Measurements from ENCODE around the gene ZNRF1. TPM values are rescaled to one million over a fixed set of nuclear protein-coding genes. Genes with fewer than 3 reads are reported as not detected.
A peak's percentile ranks its signal among the peaks of the same experiment; 100 is the strongest.

Gene ZNRF1
- total and polyA plus RNA-seq, 7 donors = 10.6 to 33.0 (median 16.9) TPM

- 95 to 96% methylated on average over 5 of the region's 5 CpGs for WGBS, 2 donors
- H3K4me3 ChIP-seq = no peak overlapping the region
- H3K4me1 ChIP-seq = peaks cover 0 to 85% (median 79%) of the 10 kb centered on the region in 4 donors
- intact Hi-C loops (cut with DNase I) = no loop called here
- H3K27me3 ChIP-seq = no peaks in the 10 kb centered on the region
- no peaks in the 10 kb centered on the region for H3K36me3 ChIP-seq
- H3K9me3 ChIP-seq = no peaks in the 10 kb centered on the region
- peak overlapping the region in 3 of 4 donors; percentile 19 to 41 (median 27) for H3K27ac ChIP-seq
- TF ChIP-seq POLR2AphosphoS5 (IDR thresholded peaks at IDR 0.05) (no peak), POLR2A (IDR thresholded peaks at IDR 0.05) (no peak)
- DNase-seq = no peak
These were observed 85.0 kb downstream of the ZNRF1 start for GRCh38 chr16:75083813-75084212.

GRCh38 chr16:75085556-75085955 is 86.7 kb downstream of the ZNRF1 start:
- intact Hi-C loops (cut with DNase I) = no loop called here
- TF ChIP-seq, protein P1, sequence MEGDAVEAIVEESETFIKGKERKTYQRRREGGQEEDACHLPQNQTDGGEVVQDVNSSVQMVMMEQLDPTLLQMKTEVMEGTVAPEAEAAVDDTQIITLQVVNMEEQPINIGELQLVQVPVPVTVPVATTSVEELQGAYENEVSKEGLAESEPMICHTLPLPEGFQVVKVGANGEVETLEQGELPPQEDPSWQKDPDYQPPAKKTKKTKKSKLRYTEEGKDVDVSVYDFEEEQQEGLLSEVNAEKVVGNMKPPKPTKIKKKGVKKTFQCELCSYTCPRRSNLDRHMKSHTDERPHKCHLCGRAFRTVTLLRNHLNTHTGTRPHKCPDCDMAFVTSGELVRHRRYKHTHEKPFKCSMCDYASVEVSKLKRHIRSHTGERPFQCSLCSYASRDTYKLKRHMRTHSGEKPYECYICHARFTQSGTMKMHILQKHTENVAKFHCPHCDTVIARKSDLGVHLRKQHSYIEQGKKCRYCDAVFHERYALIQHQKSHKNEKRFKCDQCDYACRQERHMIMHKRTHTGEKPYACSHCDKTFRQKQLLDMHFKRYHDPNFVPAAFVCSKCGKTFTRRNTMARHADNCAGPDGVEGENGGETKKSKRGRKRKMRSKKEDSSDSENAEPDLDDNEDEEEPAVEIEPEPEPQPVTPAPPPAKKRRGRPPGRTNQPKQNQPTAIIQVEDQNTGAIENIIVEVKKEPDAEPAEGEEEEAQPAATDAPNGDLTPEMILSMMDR (IDR thresholded peaks at IDR 0.05) = no peak
- peak in 2 of 4 donors; percentile 19 to 66 for TF ChIP-seq POLR2AphosphoS5 (IDR thresholded peaks at IDR 0.05)
- no peak for TF ChIP-seq EP300 (IDR thresholded peaks at IDR 0.05)
- no peak for TF ChIP-seq POLR2A (IDR thresholded peaks at IDR 0.05)
- no peak overlapping the region for H3K4me3 ChIP-seq
- no peaks in the 10 kb centered on the region for H3K27me3 ChIP-seq
- 84 to 86% methylated on average over 4 of the region's 4 CpGs for WGBS, 2 donors
- no peaks in the 10 kb centered on the region for H3K36me3 ChIP-seq
- peaks cover 0 to 79% (median 71%) of the 10 kb centered on the region in 4 donors for H3K4me1 ChIP-seq
- no peaks in the 10 kb centered on the region for H3K9me3 ChIP-seq
- no peak for DNase-seq
- peak overlapping the region in 3 of 4 donors; percentile 81 to 84 (median 84) for H3K27ac ChIP-seq

DNA sequence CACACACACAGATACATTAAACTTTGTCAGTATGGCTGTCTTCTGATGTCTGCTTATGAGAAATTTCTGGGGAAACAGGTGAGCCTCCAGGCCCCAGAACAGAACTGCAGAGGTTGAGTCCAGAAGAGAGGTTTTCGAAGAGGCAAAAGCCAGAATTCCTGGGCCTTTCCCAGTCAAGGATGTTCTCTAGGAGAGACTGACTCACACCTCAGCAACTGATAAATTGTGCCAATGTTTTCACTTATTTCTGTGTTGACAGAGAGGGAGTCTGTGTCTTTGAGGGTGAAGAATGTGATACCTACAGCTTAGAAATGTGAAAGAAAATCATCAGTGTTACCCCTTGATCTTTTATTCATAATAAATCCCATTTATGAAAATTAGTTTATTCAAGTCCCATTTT is 87.5 kb downstream of the ZNRF1 start:
- Histone ChIP-seq H3K36me3 (no peaks in the 10 kb centered on the region), H3K4me3 (no peak overlapping the region), H3K9me3 (no peaks in the 10 kb centered on the region), H3K4me1 (peaks cover 0 to 72% (median 64%) of the 10 kb centered on the region in 4 donors), H3K27me3 (no peaks in the 10 kb centered on the region), H3K27ac (peak overlapping the region; percentile 74 to 84 (median 82))
- TF ChIP-seq POLR2AphosphoS5 (IDR thresholded peaks at IDR 0.05) (no peak), POLR2A (IDR thresholded peaks at IDR 0.05) (no peak), EP300 (IDR thresholded peaks at IDR 0.05) (no peak)
- TF ChIP-seq, protein P1 (IDR thresholded peaks at IDR 0.05) = no peak
- intact Hi-C loops (cut with DNase I) = no loop called here
- DNase-seq = no peak
- 85 to 97% methylated on average over 1 of the region's 1 CpG for WGBS, 2 donors

DNA sequence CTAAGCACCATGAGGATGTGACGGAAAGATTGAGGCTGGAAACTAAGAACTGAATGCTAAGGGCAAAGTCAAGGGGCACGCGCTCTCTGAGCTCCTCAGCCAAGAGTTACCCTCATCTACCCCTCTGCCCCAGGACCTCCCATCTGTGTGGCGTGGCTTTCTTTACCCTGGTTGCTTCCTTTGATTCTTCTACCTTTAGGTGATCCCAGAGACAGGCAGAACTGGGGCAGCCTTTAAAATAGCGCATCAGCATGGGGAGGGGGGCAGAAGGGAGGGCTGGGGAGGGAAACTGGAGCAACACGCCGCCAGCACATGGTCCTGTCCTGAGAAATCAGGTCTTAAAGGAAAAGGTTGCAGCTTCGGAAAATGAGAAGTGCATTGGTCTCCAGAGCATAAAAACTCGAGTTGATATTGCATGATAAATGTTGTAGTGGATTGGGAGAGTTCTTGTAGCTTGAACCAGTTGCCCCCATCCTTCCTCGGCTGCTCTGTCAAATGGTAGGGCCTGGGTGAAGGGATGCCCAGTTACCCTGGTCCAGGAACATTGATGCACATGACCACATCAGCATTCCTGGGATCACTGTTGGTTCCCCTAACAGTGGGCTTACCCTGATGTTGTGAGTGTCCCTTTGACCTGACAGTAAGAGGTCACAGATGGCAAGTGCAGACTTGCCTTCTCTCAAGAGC is 88.0 kb downstream of the ZNRF1 start:
- 83 to 89% methylated on average over 10 of the region's 10 CpGs for WGBS, 2 donors
- Histone ChIP-seq H3K4me3 (no peak overlapping the region), H3K4me1 (peaks cover 0 to 70% (median 59%) of the 10 kb centered on the region in 4 donors), H3K9me3 (no peaks in the 10 kb centered on the region), H3K27ac (peak overlapping the region; percentile 74 to 84 (median 82)), H3K36me3 (no peaks in the 10 kb centered on the region), H3K27me3 (no peaks in the 10 kb centered on the region)
- intact Hi-C loops (cut with DNase I) = no loop called here
- DNase-seq = no peak
- TF ChIP-seq EP300 (IDR thresholded peaks at IDR 0.05) (no peak), POLR2A (IDR thresholded peaks at IDR 0.05) (no peak), POLR2AphosphoS5 (IDR thresholded peaks at IDR 0.05) (no peak)
- TF ChIP-seq, protein P1 (IDR thresholded peaks at IDR 0.05) = no peak

- WGBS, 2 donors = 14 to 34% methylated on average over 10 of the region's 10 CpGs
- DNase-seq = peak; percentile 75
- peak overlapping the region; percentile 74 to 84 (median 82) for H3K27ac ChIP-seq
- intact Hi-C loops (cut with DNase I) = no loop called here
- peaks cover 0 to 68% (median 56%) of the 10 kb centered on the region in 4 donors for H3K4me1 ChIP-seq
- H3K4me3 ChIP-seq = peak overlapping the region in 1 of 4 donors; percentile 18
- H3K9me3 ChIP-seq = no peaks in the 10 kb centered on the region
- no peaks in the 10 kb centered on the region for H3K36me3 ChIP-seq
- TF ChIP-seq POLR2AphosphoS5 (IDR thresholded peaks at IDR 0.05) = peak; percentile 8 to 77 (median 68)
- TF ChIP-seq POLR2A (IDR thresholded peaks at IDR 0.05) = no peak
- TF ChIP-seq EP300 (IDR thresholded peaks at IDR 0.05) = peak in 1 of 4 donors; percentile 15
- TF ChIP-seq, protein P1 (IDR thresholded peaks at IDR 0.05) = no peak
- no peaks in the 10 kb centered on the region for H3K27me3 ChIP-seq
These were observed 88.7 kb downstream of the ZNRF1 start for GRCh38 chr16:75087375-75087979.
